ENCODE measurements around the gene MAP3K8.

MAP3K8 gene

GRCh38 chr10:30488316-30488715 lies 54.3 kb downstream of the MAP3K8 start:
- in situ Hi-C loops (cut with MboI; ENCODE audit: low sequenced_read_pairs), result no loop called here

DNA sequence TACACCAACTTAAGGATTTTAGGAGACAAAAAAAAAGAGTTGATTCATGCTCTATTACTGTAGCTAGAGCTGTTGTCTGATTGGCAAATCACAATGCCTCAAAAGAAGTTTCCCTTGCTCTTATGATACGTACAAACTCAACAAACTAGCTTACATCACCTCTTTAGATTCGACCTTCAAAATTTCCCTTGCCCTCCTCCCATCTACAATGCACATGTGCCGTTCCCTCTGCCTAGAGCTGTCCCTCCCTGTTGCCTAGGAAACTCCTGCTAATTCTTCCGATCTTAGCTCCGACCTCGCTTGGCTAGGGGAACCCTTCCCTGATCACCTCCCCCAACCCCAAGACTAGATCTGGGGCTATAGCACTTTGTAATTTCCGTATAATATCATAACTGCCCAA lies 55.4 kb downstream of the MAP3K8 start:
- in situ Hi-C loops (cut with MboI; ENCODE audit: low sequenced_read_pairs), result no loop called here

GRCh38 chr10:30490289-30491000 lies 56.5 kb downstream of the MAP3K8 start:
- in situ Hi-C loops (cut with MboI; ENCODE audit: low sequenced_read_pairs), result no loop called here

DNA sequence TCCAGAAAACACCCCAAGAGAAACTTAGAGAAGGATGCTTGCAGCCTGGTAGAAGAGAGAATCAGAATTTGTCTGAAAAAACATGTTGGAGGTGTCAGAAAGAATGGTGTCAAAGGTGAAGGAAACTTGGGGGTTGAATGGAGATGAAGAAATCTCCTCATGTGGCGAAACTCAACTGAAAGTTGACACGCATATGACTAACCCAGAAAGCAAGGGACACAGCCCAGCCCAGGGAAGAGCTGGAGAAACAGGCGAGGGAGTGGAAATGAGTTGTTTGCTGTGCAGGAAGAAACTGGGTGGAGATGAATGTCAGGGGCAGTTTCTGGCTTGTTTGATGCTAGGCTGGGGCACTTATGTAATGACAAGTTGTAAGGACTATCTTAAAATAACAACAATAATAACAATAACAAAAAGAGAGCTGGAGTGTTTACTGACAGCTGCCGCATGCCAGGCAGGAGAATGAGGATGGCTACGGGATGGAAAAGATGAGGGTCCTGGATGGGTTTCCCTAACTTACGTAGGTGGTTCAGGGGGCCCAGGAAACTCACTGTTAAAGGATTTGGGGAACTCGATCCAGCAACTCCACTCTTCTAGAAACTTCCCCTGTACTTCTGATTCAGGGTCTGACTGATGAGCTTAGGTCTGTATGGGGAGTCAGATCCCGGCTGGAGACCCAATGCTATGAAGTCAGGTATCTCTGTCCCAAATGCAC lies 57.4 kb downstream of the MAP3K8 start:
- in situ Hi-C loops (cut with MboI; ENCODE audit: low sequenced_read_pairs), result no loop called here

GRCh38 chr10:30491916-30492515 lies 58.0 kb downstream of the MAP3K8 start:
- in situ Hi-C loops (cut with MboI; ENCODE audit: low sequenced_read_pairs), result no loop called here

GRCh38 chr10:30493609-30494530 lies 59.9 kb downstream of the MAP3K8 start:
- in situ Hi-C loops (cut with MboI; ENCODE audit: low sequenced_read_pairs), result no loop called here

GRCh38 chr10:30494558-30494957 lies 60.6 kb downstream of the MAP3K8 start:
- in situ Hi-C loops (cut with MboI; ENCODE audit: low sequenced_read_pairs), result no loop called here

- in situ Hi-C loops (cut with MboI; ENCODE audit: low sequenced_read_pairs), result no loop called here
Observed at GRCh38 chr10:30495687-30496086, 61.7 kb downstream of the MAP3K8 start.

GRCh38 chr10:30499816-30500215 lies 65.8 kb downstream of the MAP3K8 start:
- in situ Hi-C loops (cut with MboI; ENCODE audit: low sequenced_read_pairs), result no loop called here

- in situ Hi-C loops (cut with MboI; ENCODE audit: low sequenced_read_pairs), result no loop called here
Observed at GRCh38 chr10:30500534-30500933, 66.5 kb downstream of the MAP3K8 start.

GRCh38 chr10:30500963-30501504 lies 67.0 kb downstream of the MAP3K8 start:
- in situ Hi-C loops (cut with MboI; ENCODE audit: low sequenced_read_pairs), result no loop called here

GRCh38 chr10:30502266-30503060 lies 68.5 kb downstream of the MAP3K8 start:
- in situ Hi-C loops (cut with MboI; ENCODE audit: low sequenced_read_pairs), result no loop called here

GRCh38 chr10:30503700-30504266 lies 69.8 kb downstream of the MAP3K8 start:
- in situ Hi-C loops (cut with MboI; ENCODE audit: low sequenced_read_pairs), result no loop called here

DNA sequence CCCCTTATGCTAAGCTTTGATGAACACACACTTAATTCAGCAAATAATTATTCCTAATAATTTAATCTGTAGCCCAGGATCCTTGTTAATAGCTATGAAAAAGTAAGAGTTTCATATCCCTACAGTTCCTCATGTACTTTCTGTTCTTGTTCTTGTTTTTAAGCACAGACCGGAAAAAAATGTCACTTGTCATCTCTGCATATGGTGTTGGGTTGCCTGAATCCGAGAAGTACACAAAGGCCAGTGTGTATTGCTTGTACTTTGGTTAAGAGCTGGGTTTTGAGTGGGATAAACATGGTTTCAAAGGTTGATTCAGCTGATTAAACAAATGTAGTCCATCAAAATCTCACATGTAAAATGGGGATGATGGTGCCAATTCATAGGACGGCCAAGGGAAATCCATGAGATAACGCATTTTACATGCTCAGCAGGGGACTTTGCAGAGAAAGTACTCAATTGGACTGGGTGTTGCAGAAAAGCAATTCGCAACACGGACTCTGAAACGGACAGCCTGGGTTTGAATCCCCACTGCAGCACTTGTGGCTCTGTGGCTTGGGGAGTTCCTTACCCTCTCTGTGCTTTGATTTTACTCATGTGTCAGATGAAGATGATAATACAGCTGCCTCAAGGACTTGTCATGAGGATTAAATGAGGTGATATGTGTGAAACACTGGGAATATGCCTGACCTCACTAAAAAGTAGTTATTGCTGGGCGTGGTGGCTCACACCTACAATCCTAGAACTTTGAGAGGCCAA lies 71.7 kb downstream of the MAP3K8 start:
- in situ Hi-C loops (cut with MboI; ENCODE audit: low sequenced_read_pairs), result no loop called here

GRCh38 chr10:30509508-30509907 lies 75.5 kb downstream of the MAP3K8 start:
- in situ Hi-C loops (cut with MboI; ENCODE audit: low sequenced_read_pairs), result no loop called here

DNA sequence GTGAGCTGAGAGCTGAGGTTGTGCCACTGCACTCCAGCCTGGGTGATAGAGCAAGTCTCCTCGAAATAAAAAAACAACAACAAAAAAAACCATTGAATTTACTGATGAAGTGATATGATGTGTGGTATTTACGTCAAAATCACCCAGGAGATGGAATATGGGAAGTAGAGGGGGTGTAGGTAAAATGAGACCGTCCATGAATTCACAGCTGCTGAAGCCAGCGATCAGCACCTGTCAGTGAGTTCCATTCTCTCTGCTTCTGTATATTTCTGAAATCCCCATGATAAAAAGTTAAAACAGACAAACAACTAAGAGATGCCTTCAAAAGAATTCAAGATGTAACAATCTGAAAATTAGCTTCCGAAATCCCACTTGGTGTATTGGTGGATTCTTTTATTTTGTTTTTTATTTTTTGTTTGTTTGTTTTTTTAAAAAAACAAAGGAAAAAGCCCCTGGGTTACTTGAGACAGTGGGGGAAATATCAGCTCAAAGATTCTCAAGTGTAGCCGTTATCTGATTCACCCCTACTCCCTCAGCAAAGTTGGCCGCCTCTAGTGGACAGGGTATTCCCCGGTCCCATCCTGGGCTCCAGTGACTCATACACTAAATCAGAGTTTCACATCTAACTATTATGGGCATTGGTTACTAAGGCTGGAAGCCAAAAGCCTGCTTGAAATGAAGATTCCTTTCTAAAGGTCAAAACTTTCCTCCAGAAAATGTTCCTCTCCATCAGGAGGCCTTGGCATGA lies 76.4 kb downstream of the MAP3K8 start:
- in situ Hi-C loops (cut with MboI; ENCODE audit: low sequenced_read_pairs), result no loop called here

DNA sequence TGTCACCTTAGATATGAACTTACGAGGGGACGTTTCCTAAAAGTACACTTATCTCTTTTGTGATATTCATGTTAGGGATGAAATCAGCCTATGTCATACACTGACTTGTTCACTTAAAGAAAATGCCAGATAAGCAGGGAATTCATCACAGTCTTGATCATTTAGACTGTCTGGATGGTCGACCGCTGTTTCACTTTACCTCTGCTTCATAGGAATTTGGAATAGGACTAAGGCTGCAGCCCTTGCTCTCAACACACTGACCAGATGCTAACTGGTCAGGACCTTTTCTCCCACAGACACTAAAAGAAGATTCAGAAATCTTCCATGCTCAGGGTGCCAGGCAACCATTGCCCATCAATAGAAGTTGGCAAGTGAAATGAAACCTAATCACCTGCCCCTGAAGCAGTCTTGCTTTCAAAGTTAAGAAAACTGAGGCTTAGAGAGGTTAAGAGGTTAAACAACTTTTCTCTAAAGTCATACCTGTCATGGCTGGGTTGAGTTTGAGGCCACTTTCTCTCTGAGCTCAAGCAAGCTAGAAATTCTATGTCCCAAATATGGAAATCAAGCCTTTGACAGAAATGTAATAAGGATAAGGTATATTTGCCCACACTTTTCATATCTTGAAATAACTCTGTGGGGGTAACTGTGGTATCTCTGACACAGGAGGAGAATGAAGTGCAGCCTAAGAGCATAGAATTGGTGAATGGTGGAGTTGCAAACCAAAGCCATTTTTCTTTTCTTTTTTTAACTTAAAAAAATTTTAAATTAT lies 77.1 kb downstream of the MAP3K8 start:
- in situ Hi-C loops (cut with MboI; ENCODE audit: low sequenced_read_pairs), result no loop called here

Data from hTERT RPE-1 (cell line).